ENCODE measurements around the gene RAB3GAP1. TPM values are rescaled to one million over a fixed set of nuclear protein-coding genes. Genes with fewer than 3 reads are reported as not detected.

Gene RAB3GAP1
- total RNA-seq, 4 donors from 2014 or later, result 38.4 to 63.5 (median 53.8) TPM

DNA sequence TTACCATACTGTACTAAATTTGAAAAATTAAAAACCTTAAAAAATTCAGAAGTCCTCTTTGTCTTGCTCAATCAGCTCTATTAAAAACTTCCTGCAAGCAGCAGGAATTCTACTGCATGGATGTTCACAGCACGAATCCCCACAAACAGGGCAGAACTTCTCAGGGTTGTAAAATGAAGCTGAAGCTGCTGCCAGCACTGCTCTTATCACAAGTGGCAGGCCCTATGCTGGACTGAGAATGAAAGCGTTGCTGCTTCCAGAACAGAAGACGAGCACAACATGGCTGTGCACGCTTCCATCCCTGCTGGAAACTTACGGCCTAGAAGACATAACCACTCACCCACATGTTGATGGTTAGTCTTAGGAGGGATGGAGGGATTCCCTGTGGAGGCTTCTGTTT, 134.0 kb downstream of the RAB3GAP1 start:
- in situ Hi-C loops (cut with MboI; ENCODE audit: low pct_ligation_motif_present in 1 of 4, low pct_unique_long_range_greater_than_20kb in 1 of 4, low sequenced_read_pairs in 3 of 4) (no loop called here), intact Hi-C loops (cut with DNase I; ENCODE audit: low total_unique reads) (no loop called here)
- Histone ChIP-seq H3K4me3 (no peak overlapping the region), H3K4me1 (no peaks in the 10 kb centered on the region), H3K9me3 (peaks cover 0 to 14% of the 10 kb centered on the region in 2 donors), H3K27me3 (no peaks in the 10 kb centered on the region), H3K27ac (no peak overlapping the region), H3K36me3 (no peaks in the 10 kb centered on the region)
- TF ChIP-seq POLR2AphosphoS5 (IDR thresholded peaks at IDR 0.05) (no peak), POLR2A (IDR thresholded peaks at IDR 0.05) (no peak), EP300 (IDR thresholded peaks at IDR 0.05; ENCODE audit: low read depth) (no peak)
- TF ChIP-seq, protein P1, sequence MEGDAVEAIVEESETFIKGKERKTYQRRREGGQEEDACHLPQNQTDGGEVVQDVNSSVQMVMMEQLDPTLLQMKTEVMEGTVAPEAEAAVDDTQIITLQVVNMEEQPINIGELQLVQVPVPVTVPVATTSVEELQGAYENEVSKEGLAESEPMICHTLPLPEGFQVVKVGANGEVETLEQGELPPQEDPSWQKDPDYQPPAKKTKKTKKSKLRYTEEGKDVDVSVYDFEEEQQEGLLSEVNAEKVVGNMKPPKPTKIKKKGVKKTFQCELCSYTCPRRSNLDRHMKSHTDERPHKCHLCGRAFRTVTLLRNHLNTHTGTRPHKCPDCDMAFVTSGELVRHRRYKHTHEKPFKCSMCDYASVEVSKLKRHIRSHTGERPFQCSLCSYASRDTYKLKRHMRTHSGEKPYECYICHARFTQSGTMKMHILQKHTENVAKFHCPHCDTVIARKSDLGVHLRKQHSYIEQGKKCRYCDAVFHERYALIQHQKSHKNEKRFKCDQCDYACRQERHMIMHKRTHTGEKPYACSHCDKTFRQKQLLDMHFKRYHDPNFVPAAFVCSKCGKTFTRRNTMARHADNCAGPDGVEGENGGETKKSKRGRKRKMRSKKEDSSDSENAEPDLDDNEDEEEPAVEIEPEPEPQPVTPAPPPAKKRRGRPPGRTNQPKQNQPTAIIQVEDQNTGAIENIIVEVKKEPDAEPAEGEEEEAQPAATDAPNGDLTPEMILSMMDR (IDR thresholded peaks at IDR 0.05), result no peak
- 95 to 100% methylated on average over 1 to 5 of the region's 5 CpGs for WGBS, 2 donors (ENCODE audit: low coverage in 1 of 2)
- no peak for DNase-seq

DNA sequence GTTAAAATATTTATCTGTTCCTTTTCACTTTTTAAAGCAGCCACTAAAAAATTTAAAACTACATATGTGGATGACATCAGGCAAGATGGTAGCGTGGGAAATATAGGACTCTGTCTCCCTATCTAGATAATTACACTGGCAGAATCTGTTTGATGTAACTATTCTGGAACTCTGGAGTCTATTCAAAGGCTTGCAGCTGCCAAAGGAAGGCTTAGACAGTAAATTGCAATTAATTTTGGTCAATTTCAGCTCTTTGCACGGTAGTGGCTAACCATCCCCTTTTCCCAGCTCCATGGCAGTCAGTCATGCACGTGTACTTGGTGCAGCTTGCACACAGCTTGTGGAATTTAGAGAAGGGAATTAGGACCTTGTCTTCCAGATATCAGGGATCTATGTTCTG, 135.2 kb downstream of the RAB3GAP1 start:
- intact Hi-C loops (cut with DNase I; ENCODE audit: low total_unique reads) (no loop called here), in situ Hi-C loops (cut with MboI; ENCODE audit: low pct_ligation_motif_present in 1 of 4, low pct_unique_long_range_greater_than_20kb in 1 of 4, low sequenced_read_pairs in 3 of 4) (no loop called here)
- no peak overlapping the region for H3K4me3 ChIP-seq
- peaks cover 0 to 14% of the 10 kb centered on the region in 2 donors for H3K9me3 ChIP-seq
- no peak overlapping the region for H3K27ac ChIP-seq
- 91 to 100% methylated on average over 2 to 3 of the region's 3 CpGs for WGBS, 2 donors (ENCODE audit: low coverage in 1 of 2)
- H3K4me1 ChIP-seq, result no peaks in the 10 kb centered on the region
- no peaks in the 10 kb centered on the region for H3K27me3 ChIP-seq
- no peaks in the 10 kb centered on the region for H3K36me3 ChIP-seq
- DNase-seq, result no peak
- TF ChIP-seq POLR2AphosphoS5 (IDR thresholded peaks at IDR 0.05), result no peak
- TF ChIP-seq, protein P1 (IDR thresholded peaks at IDR 0.05), result no peak
- no peak for TF ChIP-seq POLR2A (IDR thresholded peaks at IDR 0.05)
- no peak for TF ChIP-seq EP300 (IDR thresholded peaks at IDR 0.05; ENCODE audit: low read depth)

DNA sequence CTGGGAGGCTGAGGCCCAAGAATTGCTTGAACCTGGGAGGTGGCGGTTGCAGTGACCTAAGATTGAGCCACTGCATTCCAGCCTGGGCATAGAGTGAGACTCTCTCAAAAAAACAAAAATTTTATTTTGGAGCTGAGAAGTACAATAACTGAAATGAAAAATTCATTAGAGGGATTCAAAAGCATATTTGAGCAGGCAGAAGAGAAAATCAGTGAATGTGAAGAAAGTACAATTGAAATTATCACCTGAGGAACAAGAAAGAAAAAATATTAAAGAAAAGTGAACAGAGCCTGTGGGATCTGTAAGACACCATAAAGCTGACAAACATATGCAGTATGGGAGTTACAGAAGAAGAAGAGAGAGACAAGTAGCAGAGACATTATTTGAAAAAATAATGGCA, 137.1 kb downstream of the RAB3GAP1 start:
- Histone ChIP-seq H3K9me3 (peaks cover 0 to 14% of the 10 kb centered on the region in 2 donors), H3K27me3 (no peaks in the 10 kb centered on the region), H3K36me3 (no peaks in the 10 kb centered on the region), H3K27ac (no peak overlapping the region), H3K4me3 (no peak overlapping the region), H3K4me1 (no peaks in the 10 kb centered on the region)
- intact Hi-C loops (cut with DNase I; ENCODE audit: low total_unique reads), result no loop called here
- no peak for TF ChIP-seq POLR2AphosphoS5 (IDR thresholded peaks at IDR 0.05)
- TF ChIP-seq, protein P1 (IDR thresholded peaks at IDR 0.05), result no peak
- TF ChIP-seq EP300 (IDR thresholded peaks at IDR 0.05; ENCODE audit: low read depth), result no peak
- no peak for TF ChIP-seq POLR2A (IDR thresholded peaks at IDR 0.05)
- in situ Hi-C loops (cut with MboI; ENCODE audit: low pct_ligation_motif_present in 1 of 4, low pct_unique_long_range_greater_than_20kb in 1 of 4, low sequenced_read_pairs in 3 of 4), result no loop called here
- WGBS, 2 donors (ENCODE audit: low coverage in 1 of 2), result 96 to 100% methylated on average over 1 of the region's 1 CpG
- no peak for DNase-seq

DNA sequence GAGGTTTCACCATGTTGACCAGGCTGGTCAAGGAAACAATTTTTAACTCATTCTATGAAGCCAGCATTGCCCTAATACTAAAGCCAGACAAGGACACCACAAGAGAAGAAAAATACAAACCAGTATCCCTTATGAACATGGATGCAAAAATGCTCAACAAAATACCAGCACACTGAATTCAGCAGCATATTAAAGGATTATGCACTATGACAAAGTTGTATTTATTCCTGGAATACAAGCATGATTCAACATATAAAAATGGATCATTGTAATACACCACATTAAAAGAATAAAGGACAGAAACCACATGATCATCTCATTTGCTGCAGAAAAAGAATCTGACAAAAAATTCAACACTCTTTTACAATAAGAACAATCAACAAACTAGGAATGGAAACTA, 138.7 kb downstream of the RAB3GAP1 start:
- intact Hi-C loops (cut with DNase I; ENCODE audit: low total_unique reads) (no loop called here), in situ Hi-C loops (cut with MboI; ENCODE audit: low pct_ligation_motif_present in 1 of 4, low pct_unique_long_range_greater_than_20kb in 1 of 4, low sequenced_read_pairs in 3 of 4) (no loop called here)
- DNase-seq, result no peak
- H3K4me1 ChIP-seq, result no peaks in the 10 kb centered on the region
- peaks cover 0 to 14% of the 10 kb centered on the region in 2 donors for H3K9me3 ChIP-seq
- H3K27ac ChIP-seq, result no peak overlapping the region
- H3K36me3 ChIP-seq, result no peaks in the 10 kb centered on the region
- TF ChIP-seq, protein P1 (IDR thresholded peaks at IDR 0.05), result no peak
- TF ChIP-seq POLR2A (IDR thresholded peaks at IDR 0.05), result no peak
- no peak overlapping the region for H3K4me3 ChIP-seq
- no peaks in the 10 kb centered on the region for H3K27me3 ChIP-seq
